Neural progenitor cell (in vitro differentiated cells): ENCODE data around the gene KPNB1.

Source experiments
- CTCF ChIP-seq: fragments of 200-600 bp; sonication (generic); IDR thresholded peaks from 2 replicates; pipeline ENCODE4 v1.5.1; 2017; ENCODE audit warnings: antibody characterized with exemption, mild to moderate bottlenecking
- EZH2 ChIP-seq: fragments of 200-600 bp; sonication (generic); IDR thresholded peaks from 2 replicates; pipeline ENCODE4 v1.6.1; 2017; ENCODE audit warnings: antibody characterized with exemption, mild to moderate bottlenecking, moderate library complexity

GRCh38 chr17:47700471-47701449, 51.0 kb downstream of the KPNB1 start:
- TF ChIP-seq CTCF, result no peak
- no peak for TF ChIP-seq EZH2
